HCT116 (cell line): ENCODE results near the gene BAIAP2L2. TPM values are rescaled to one million over a fixed set of nuclear protein-coding genes. Genes with fewer than 3 reads are reported as not detected.

ENCODE experiments used
- ATAC-seq: fragments of 200-7000 bp; cut with Tn5 transposase; 2 replicates; pipeline ENCODE4 v1.9.1; 2020; ENCODE audit warnings: mild to moderate bottlenecking, moderate library complexity
- Bru-seq: library from RNA; stranded (reverse); fragments of 400-500 nt; gene quantifications from one replicate; lab custom pipeline; 2021; lab: Mats Ljungman, UMichigan
- BruChase-seq, 2 experiments: library from RNA; stranded (reverse); fragments of 400-500 nt; gene quantifications; one replicate each; lab custom pipeline; 2021; lab: Mats Ljungman, UMichigan
- BruUV-seq: library from RNA; stranded (reverse); fragments of 400-500 nt; replicated peaks from 2 replicates; lab custom pipeline; 2021; lab: Mats Ljungman, UMichigan
- CTCF ChIA-PET: fragments of 300-600 bp; sonication (Branson Sonifier 250); formaldehyde crosslinking; loops from one replicate; lab custom pipeline; 2021; ENCODE audit warnings: antibody characterized with exemption; lab: Charles Lee
- POLR2A ChIA-PET: fragments of 300-600, 350-600 bp; sonication (Branson Sonifier 250); formaldehyde crosslinking; loops from one replicate; lab custom pipeline; 2021; ENCODE audit warnings: antibody characterized with exemption; lab: Charles Lee
- RAD21 ChIA-PET, 2 experiments: fragments of 300-600 bp; sonication (Branson Sonifier 250); formaldehyde crosslinking; loops; one replicate each; lab custom pipeline; 2023; ENCODE audit warnings: low total read pairs in 2 of 2; ENCODE audit not compliant: uncharacterized antibody in 2 of 2, unreplicated experiment in 2 of 2, low non-redundant PET in 1 of 2; lab: Charles Lee
- DNase-seq: peaks from one replicate; pipeline ENCODE4 v3.0.0-alpha.2; 2010; ENCODE audit warnings: low read depth, low spot score
- H2AFZ ChIP-seq: fragments of 200-600 bp; shearing (Covaris generic), sonication (generic); 2 replicates; pipeline ENCODE4 v1.6.1; 2017; ENCODE audit warnings: low read depth, mixed run types, mixed read lengths, antibody characterized with exemption, low read length; ENCODE audit not compliant: poor library complexity, severe bottlenecking
- H3K27ac ChIP-seq: 2 replicates; pipeline ENCODE4 v1.5.1; 2012; ENCODE audit warnings: low read depth, low read length
- H3K27me3 ChIP-seq: fragments of 200-600 bp; sonication (generic); 2 replicates; pipeline ENCODE4 v1.6.1; 2016; ENCODE audit warnings: mixed run types, low read length, mixed read lengths; ENCODE audit not compliant: insufficient read depth
- H3K36me3 ChIP-seq, 2 experiments: fragments of 200-500 bp in 1 of 2; fragments of 200-600 bp in 1 of 2; sonication (Bioruptor generic) in 1 of 2; sonication (generic) in 1 of 2; 2 replicates each; pipeline versions ENCODE4 v1.5.1 to v1.6.1; 2014 to 2016; ENCODE audit warnings: low read length in 2 of 2, inconsistent platforms in 1 of 2, mixed read lengths in 1 of 2, mixed run types in 1 of 2; ENCODE audit not compliant: insufficient read depth in 2 of 2, control insufficient read depth in 1 of 2
- H3K4me1 ChIP-seq, 2 experiments: fragments of 200-600 bp in 1 of 2; sonication (generic) in 1 of 2; 2 replicates each; pipeline versions ENCODE4 v1.5.1 to v1.6.1; 2012 to 2017; ENCODE audit warnings: low read length in 2 of 2, inconsistent platforms in 1 of 2, mild to moderate bottlenecking in 1 of 2, mixed read lengths in 1 of 2, mixed run types in 1 of 2, moderate library complexity in 1 of 2; ENCODE audit not compliant: insufficient read depth in 2 of 2, control insufficient read depth in 1 of 2
- H3K4me2 ChIP-seq: fragments of 200-600 bp; sonication (generic); 2 replicates; pipeline ENCODE4 v1.6.1; 2017; ENCODE audit warnings: mixed run types, low read length, mixed read lengths
- H3K4me3 ChIP-seq, 2 experiments: fragments of 200-600 bp in 1 of 2; sonication (generic) in 1 of 2; replicated peaks in 1 of 2; 2 replicates each; pipeline ENCODE4 v1.5.1; 2011 to 2016; ENCODE audit warnings: low read length in 2 of 2, control low read depth in 1 of 2, low read depth in 1 of 2, mild to moderate bottlenecking in 1 of 2, mixed read lengths in 1 of 2, mixed run types in 1 of 2
- H3K79me2 ChIP-seq: fragments of 200-600 bp; sonication (generic); 2 replicates; pipeline ENCODE4 v1.6.1; 2017; ENCODE audit warnings: mild to moderate bottlenecking, mixed run types, low read length, moderate library complexity, mixed read lengths; ENCODE audit not compliant: insufficient read depth
- H3K9ac ChIP-seq: fragments of 200-600 bp; sonication (generic); 2 replicates; pipeline ENCODE4 v1.6.1; 2016; ENCODE audit warnings: low read length, mixed read lengths
- H3K9me2 ChIP-seq: fragments of 200-600 bp; sonication (generic), shearing (Covaris generic); 2 replicates; pipeline ENCODE4 v1.6.1; 2017; ENCODE audit warnings: mixed run types, mild to moderate bottlenecking, moderate library complexity; ENCODE audit not compliant: insufficient read depth
- H3K9me3 ChIP-seq, 2 experiments: fragments of 200-500 bp in 1 of 2; fragments of 200-600 bp in 1 of 2; sonication (Bioruptor generic) in 1 of 2; sonication (generic) in 1 of 2; 2 replicates each; pipeline ENCODE4 v1.6.1; 2014 to 2017; ENCODE audit warnings: low read length in 2 of 2, mixed read lengths in 2 of 2, inconsistent platforms in 1 of 2, low read depth in 1 of 2, mild to moderate bottlenecking in 1 of 2, mixed run types in 1 of 2, moderate library complexity in 1 of 2; ENCODE audit not compliant: control insufficient read depth in 1 of 2, insufficient read depth in 1 of 2
- H4K20me1 ChIP-seq: fragments of 200-600 bp; sonication (generic), shearing (Covaris generic); 2 replicates; pipeline ENCODE4 v1.6.1; 2017; ENCODE audit warnings: mixed run types, mild to moderate bottlenecking, moderate library complexity; ENCODE audit not compliant: insufficient read depth
- ATF3 ChIP-seq: IDR thresholded peaks from 2 replicates; pipeline ENCODE4 v1.6.1; 2012
- CEBPB ChIP-seq: IDR thresholded peaks from 2 replicates; pipeline ENCODE4 v1.6.1; 2012; ENCODE audit warnings: low read depth
- EGR1 ChIP-seq: IDR thresholded peaks from 2 replicates; pipeline ENCODE4 v1.6.1; 2012; ENCODE audit warnings: low read depth
- ELF1 ChIP-seq: IDR thresholded peaks from 2 replicates; pipeline ENCODE4 v1.6.1; 2012; ENCODE audit warnings: low read depth, borderline replicate concordance
- EZH2 ChIP-seq: fragments of 200-600 bp; sonication (generic); IDR thresholded peaks from 2 replicates; pipeline ENCODE4 v1.6.1; 2017; ENCODE audit warnings: antibody characterized with exemption, mixed run types
- FOSL1 ChIP-seq: IDR thresholded peaks from 2 replicates; pipeline ENCODE4 v1.6.1; 2012; ENCODE audit warnings: low read depth
- JUND ChIP-seq: IDR thresholded peaks from 2 replicates; pipeline ENCODE4 v1.6.1; 2012
- MAX ChIP-seq: IDR thresholded peaks from 2 replicates; pipeline ENCODE4 v1.6.1; 2012
- POLR2A ChIP-seq: IDR thresholded peaks from 2 replicates; pipeline ENCODE4 v1.7.0; 2011; ENCODE audit warnings: borderline replicate concordance; ENCODE audit not compliant: insufficient read depth, insufficient read length; ENCODE audit errors: extremely low read depth
- RAD21 ChIP-seq: IDR thresholded peaks from 2 replicates; pipeline ENCODE4 v1.6.1; 2012; ENCODE audit warnings: low read depth, mild to moderate bottlenecking
- SIN3A ChIP-seq: IDR thresholded peaks from 2 replicates; pipeline ENCODE4 v1.6.1; 2012; ENCODE audit warnings: low read depth
- SP1 ChIP-seq: IDR thresholded peaks from 2 replicates; pipeline ENCODE4 v1.6.1; 2012; ENCODE audit warnings: low read depth
- SRF ChIP-seq: IDR thresholded peaks from 2 replicates; pipeline ENCODE4 v1.6.1; 2012; ENCODE audit warnings: low read depth
- YY1 ChIP-seq: IDR thresholded peaks from 2 replicates; pipeline ENCODE4 v1.6.1; 2011; ENCODE audit warnings: low read length, low read depth, moderate library complexity, mild to moderate bottlenecking; ENCODE audit not compliant: insufficient replicate concordance; ENCODE audit errors: extremely low read depth
- ZFX ChIP-seq: fragments of 450-650 bp; IDR thresholded peaks from 2 replicates; pipeline ENCODE4 v1.6.1; 2017
- ZNF274 ChIP-seq: fragments of 200-500 bp; sonication (Bioruptor generic); IDR thresholded peaks from 2 replicates; pipeline ENCODE4 v1.6.1; 2014; ENCODE audit warnings: mild to moderate bottlenecking, low read depth, low read length, inconsistent platforms
- intact Hi-C: fragments of 100-400 bp; cut with micrococcal nuclease; formaldehyde crosslinking; loops from 2 replicates; pipeline ENCODE4 v1.10.0; 2022
- long read RNA-seq: library from polyadenylated mRNA; unstranded; transcript quantifications from one replicate; pipeline ENCODE4 v2.0.0, GENCODE V29; 2021; ENCODE audit not compliant: unreplicated experiment
- polyA plus RNA-seq: library from polyadenylated mRNA; unstranded; fragments of >200 nt; gene quantifications from 2 replicates; pipeline ENCODE4 v1.2.1, GENCODE V29; 2012; ENCODE audit warnings: missing spikeins
- total RNA-seq: library from RNA; stranded (reverse); gene quantifications from one replicate; pipeline ENCODE4 v1.2.1, GENCODE V29; 2021; ENCODE audit not compliant: unreplicated experiment
- TF ChIP-seq, protein P1 (sequence below): IDR thresholded peaks from 2 replicates; pipeline ENCODE4 v1.6.1; 2012; ENCODE audit warnings: low read depth
- TF ChIP-seq, protein P2 (sequence below), 3 experiments: fragments of 200-600 bp in 1 of 3; sonication (generic) in 1 of 3; IDR thresholded peaks in 2 of 3; conservative IDR thresholded peaks in 1 of 3; 2 replicates each; pipeline ENCODE4 v1.5.1; 2012 to 2017; ENCODE audit warnings: low read depth in 2 of 3, low read length in 2 of 3, antibody characterized with exemption in 1 of 3, borderline replicate concordance in 1 of 3, control low read depth in 1 of 3, mild to moderate bottlenecking in 1 of 3, mixed read lengths in 1 of 3, mixed run types in 1 of 3, moderate library complexity in 1 of 3; ENCODE audit not compliant: insufficient read depth in 1 of 3

The BAIAP2L2 gene, protein sequence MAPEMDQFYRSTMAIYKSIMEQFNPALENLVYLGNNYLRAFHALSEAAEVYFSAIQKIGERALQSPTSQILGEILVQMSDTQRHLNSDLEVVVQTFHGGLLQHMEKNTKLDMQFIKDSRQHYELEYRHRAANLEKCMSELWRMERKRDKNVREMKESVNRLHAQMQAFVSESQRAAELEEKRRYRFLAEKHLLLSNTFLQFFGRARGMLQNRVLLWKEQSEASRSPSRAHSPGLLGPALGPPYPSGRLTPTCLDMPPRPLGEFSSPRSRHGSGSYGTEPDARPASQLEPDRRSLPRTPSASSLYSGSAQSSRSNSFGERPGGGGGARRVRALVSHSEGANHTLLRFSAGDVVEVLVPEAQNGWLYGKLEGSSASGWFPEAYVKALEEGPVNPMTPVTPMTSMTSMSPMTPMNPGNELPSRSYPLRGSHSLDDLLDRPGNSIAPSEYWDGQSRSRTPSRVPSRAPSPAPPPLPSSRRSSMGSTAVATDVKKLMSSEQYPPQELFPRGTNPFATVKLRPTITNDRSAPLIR
- total RNA-seq (1.0 TPM), Bru-seq, nascent RNA (percentile 31 among the genes with signal in this experiment), BruChase-seq, experiment 1, labeled RNA remaining after a 6-hour chase (percentile 30 among the genes with signal in this experiment), BruChase-seq, experiment 2, labeled RNA remaining after a 2-hour chase (percentile 32 among the genes with signal in this experiment)
- polyA plus RNA-seq: 0.82 and 0.96 TPM in 2 replicates
- long read RNA-seq, partial matches to known transcripts: 1 of 2 reads
- long read RNA-seq, other reads (novel, unspliced or antisense): 0 of 2 reads

DNA sequence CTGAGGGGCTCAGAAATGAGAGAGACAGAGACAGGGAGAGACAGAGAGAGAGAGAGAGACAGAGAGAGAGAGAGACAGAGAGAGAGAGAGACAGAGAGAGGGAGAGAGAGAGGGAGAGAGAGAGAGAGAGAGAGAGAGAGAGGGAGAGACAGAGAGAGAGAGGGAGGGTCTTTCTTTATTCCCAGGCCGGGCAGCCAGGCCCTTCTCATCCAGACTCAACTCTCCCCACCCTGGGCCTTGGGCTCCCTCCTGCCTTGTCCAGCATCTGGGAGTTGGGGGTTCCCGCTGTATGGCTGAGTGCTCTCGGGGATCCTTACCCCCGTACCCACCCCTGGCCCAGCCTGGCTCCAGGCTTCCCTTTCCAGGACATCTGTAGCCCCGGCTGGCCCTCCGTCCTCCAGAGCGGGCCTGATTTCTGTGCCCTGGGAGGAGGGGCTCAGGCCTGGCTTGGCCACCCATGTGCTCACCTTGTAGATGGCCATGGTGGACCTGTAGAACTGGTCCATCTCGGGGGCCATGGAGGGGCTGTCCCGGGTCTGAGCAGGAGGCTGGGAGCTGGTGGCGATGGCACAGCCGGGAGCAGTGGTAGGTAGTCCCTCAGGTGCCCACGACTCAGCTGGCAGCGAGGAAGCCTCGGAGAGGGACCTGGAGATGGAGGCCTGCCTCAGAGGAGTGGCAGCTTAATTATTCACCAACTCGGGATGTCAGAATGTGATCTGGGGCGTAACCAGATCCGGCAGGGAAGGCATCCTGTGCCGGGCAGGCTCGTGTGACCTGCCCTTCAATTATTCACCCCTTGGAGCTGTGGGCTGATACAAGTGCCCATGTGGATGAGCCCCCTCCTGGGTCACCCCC, at the start of gene BAIAP2L2:
Gene BAIAP2L2 (minus strand): TSS at position 677 of the 855 bp plus-strand sequence. CDS start 159 bp downstream, at position 518.
- DNase-seq (no peak), ATAC-seq (no peak)
- no peak within 1 kb of the TSS for H3K27ac ChIP-seq
- no peaks in the 10 kb centered on the region for H3K36me3 ChIP-seq
- no peak within 1 kb of the TSS for H3K9ac ChIP-seq
- H3K4me2 ChIP-seq: peak within 1 kb of the TSS; percentile 44
- no peaks in the 10 kb centered on the region for H3K9me2 ChIP-seq
- ChIA-PET RAD21 (no interaction called here), POLR2A (no interaction called here), CTCF (interaction anchor here (1.7 kb wide), 2 partner anchors 12 to 58 kb away, joined by 6 to 11 read pairs; no protein-coding TSS in a partner anchor)
- no peak within 1 kb of the TSS for H3K4me3 ChIP-seq
- H3K4me1 ChIP-seq: peaks cover 14 to 24% of the 10 kb centered on the region in 2 experiments
- H3K9me3 ChIP-seq: no peaks in the 10 kb centered on the region
- TF ChIP-seq YY1 (no peak), ELF1 (no peak), POLR2A (no peak), EZH2 (no peak), MAX (no peak), SIN3A (no peak), SRF (no peak), EGR1 (no peak), FOSL1 (no peak), RAD21 (no peak), JUND (no peak), ATF3 (no peak), SP1 (no peak), CEBPB (no peak), ZFX (no peak), ZNF274 (no peak)
- TF ChIP-seq, protein P1, sequence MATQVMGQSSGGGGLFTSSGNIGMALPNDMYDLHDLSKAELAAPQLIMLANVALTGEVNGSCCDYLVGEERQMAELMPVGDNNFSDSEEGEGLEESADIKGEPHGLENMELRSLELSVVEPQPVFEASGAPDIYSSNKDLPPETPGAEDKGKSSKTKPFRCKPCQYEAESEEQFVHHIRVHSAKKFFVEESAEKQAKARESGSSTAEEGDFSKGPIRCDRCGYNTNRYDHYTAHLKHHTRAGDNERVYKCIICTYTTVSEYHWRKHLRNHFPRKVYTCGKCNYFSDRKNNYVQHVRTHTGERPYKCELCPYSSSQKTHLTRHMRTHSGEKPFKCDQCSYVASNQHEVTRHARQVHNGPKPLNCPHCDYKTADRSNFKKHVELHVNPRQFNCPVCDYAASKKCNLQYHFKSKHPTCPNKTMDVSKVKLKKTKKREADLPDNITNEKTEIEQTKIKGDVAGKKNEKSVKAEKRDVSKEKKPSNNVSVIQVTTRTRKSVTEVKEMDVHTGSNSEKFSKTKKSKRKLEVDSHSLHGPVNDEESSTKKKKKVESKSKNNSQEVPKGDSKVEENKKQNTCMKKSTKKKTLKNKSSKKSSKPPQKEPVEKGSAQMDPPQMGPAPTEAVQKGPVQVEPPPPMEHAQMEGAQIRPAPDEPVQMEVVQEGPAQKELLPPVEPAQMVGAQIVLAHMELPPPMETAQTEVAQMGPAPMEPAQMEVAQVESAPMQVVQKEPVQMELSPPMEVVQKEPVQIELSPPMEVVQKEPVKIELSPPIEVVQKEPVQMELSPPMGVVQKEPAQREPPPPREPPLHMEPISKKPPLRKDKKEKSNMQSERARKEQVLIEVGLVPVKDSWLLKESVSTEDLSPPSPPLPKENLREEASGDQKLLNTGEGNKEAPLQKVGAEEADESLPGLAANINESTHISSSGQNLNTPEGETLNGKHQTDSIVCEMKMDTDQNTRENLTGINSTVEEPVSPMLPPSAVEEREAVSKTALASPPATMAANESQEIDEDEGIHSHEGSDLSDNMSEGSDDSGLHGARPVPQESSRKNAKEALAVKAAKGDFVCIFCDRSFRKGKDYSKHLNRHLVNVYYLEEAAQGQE: no peak
- TF ChIP-seq, protein P2, sequence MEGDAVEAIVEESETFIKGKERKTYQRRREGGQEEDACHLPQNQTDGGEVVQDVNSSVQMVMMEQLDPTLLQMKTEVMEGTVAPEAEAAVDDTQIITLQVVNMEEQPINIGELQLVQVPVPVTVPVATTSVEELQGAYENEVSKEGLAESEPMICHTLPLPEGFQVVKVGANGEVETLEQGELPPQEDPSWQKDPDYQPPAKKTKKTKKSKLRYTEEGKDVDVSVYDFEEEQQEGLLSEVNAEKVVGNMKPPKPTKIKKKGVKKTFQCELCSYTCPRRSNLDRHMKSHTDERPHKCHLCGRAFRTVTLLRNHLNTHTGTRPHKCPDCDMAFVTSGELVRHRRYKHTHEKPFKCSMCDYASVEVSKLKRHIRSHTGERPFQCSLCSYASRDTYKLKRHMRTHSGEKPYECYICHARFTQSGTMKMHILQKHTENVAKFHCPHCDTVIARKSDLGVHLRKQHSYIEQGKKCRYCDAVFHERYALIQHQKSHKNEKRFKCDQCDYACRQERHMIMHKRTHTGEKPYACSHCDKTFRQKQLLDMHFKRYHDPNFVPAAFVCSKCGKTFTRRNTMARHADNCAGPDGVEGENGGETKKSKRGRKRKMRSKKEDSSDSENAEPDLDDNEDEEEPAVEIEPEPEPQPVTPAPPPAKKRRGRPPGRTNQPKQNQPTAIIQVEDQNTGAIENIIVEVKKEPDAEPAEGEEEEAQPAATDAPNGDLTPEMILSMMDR (IDR thresholded peaks at IDR 0.05 in 2 of 3, conservative IDR thresholded peaks at IDR 0.05 in 1 of 3; ENCODE audit: borderline replicate concordance in 1 of 3, insufficient read depth in 1 of 3, low read depth in 2 of 3, low read length in 2 of 3): no peak
- H3K79me2 ChIP-seq: no peaks in the 10 kb centered on the region
- H2AFZ ChIP-seq: no peak within 1 kb of the TSS
- H3K27me3 ChIP-seq: no peaks in the 10 kb centered on the region
- no peaks in the 10 kb centered on the region for H4K20me1 ChIP-seq
- BruUV-seq: no TSS peak
- intact Hi-C loops: loop anchor here (10.0 kb wide), 1 partner anchor 115 kb away; no protein-coding TSS in a partner anchor
